ENCODE data around the gene ITGAD. TPM values are rescaled to one million over a fixed set of nuclear protein-coding genes. Genes with fewer than 3 reads are reported as not detected.

ITGAD gene
- polyA plus RNA-seq, 3 donors: 0.04 TPM; not detected in 2

DNA sequence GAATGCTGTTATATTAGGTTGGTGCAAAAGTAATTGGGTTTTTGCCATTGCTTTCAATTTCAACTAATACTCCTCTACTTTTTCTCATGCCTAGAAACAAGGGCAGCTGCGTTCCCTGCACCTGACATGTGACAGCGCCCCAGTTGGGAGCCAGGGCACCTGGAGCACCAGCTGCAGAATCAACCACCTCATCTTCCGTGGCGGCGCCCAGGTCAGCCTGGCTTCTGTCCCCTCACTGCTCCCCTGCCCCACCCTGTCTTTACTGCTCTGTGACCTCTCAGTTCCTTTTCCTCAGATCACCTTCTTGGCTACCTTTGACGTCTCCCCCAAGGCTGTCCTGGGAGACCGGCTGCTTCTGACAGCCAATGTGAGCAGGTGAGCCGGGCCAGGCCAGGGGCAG is 16.4 kb upstream of the ITGAD start:
- H3K4me1 Mint-ChIP-seq: no peaks in the 10 kb centered on the region

DNA sequence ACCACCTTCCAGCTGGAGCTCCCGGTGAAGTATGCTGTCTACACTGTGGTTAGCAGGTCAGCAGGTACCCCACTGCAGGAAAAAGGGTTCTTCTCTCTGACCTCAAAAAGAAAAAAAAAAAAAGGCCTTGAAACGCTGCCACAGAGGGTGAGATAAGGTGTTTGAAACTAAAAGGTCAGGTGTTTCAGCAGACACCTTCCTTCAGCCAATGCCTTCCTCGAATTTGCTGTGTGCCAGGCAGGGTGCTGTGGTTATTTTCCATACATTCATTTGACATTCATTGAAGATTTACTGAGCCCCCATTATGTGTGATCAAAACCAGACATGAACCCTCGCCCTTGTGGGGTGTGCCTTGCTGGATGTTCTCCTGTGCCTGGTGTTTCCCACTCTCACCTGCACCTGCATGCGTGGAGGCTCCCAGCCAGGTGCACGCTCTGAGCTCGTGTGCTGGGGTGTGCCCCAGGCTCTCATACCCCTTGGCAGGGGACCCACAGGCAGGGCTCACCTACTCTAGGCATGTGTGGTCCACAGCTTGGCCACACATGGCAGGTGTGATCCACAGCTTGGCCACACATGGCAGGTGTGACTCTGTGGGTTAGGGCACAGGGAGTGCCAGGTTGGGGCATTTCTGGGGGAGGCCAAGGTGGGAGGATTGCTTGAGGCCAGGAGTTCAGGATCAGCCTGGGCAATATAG is 15.8 kb upstream of the ITGAD start:
- DNase-seq: no peak
- TF ChIP-seq, protein P1, sequence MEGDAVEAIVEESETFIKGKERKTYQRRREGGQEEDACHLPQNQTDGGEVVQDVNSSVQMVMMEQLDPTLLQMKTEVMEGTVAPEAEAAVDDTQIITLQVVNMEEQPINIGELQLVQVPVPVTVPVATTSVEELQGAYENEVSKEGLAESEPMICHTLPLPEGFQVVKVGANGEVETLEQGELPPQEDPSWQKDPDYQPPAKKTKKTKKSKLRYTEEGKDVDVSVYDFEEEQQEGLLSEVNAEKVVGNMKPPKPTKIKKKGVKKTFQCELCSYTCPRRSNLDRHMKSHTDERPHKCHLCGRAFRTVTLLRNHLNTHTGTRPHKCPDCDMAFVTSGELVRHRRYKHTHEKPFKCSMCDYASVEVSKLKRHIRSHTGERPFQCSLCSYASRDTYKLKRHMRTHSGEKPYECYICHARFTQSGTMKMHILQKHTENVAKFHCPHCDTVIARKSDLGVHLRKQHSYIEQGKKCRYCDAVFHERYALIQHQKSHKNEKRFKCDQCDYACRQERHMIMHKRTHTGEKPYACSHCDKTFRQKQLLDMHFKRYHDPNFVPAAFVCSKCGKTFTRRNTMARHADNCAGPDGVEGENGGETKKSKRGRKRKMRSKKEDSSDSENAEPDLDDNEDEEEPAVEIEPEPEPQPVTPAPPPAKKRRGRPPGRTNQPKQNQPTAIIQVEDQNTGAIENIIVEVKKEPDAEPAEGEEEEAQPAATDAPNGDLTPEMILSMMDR (IDR thresholded peaks at IDR 0.05): no peak
- no peak overlapping the region for H2AFZ ChIP-seq (ENCODE audit: insufficient read depth, low read depth, low read length, poor library complexity, severe bottlenecking)
- Mint-ChIP-seq H3K27ac (peak overlapping the region in 1 of 7 donors; percentile 54), H3K4me3 (no peak overlapping the region), H3K4me1 (peaks cover 2% of the 10 kb centered on the region), H3K36me3 (peaks cover 95 to 99% of the 10 kb centered on the region in 2 donors), H3K9me3 (peaks cover 0 to 7% (median 3%) of the 10 kb centered on the region in 7 donors), H3K27me3 (ENCODE audit: low read depth in 3 of 3) (peaks cover 0 to 2% (median 0%) of the 10 kb centered on the region in 3 donors)
- H3K9ac ChIP-seq (ENCODE audit: insufficient read depth, low read length, poor library complexity, severe bottlenecking): no peak overlapping the region
- H3K36me3 ChIP-seq (replicated peaks in 1 of 2; ENCODE audit: control insufficient read depth in 1 of 2, insufficient read depth in 2 of 2, low read length in 2 of 2): peaks cover 88 to 99% of the 10 kb centered on the region in 2 donors
- peaks cover 0 to 4% of the 10 kb centered on the region in 2 donors for H3K9me3 ChIP-seq (replicated peaks in 1 of 2; ENCODE audit: control insufficient read depth in 1 of 2, insufficient read depth in 1 of 2, low read length in 2 of 2)
- no peaks in the 10 kb centered on the region for H3K27me3 ChIP-seq (ENCODE audit: control insufficient read depth in 2 of 2, insufficient read depth in 2 of 2, low read length in 2 of 2)
- H3K27ac ChIP-seq (ENCODE audit: low read depth in 1 of 2, low read length in 2 of 2): no peak overlapping the region
- WGBS (ENCODE audit: insufficient coverage): 100% methylated on average over 4 of the region's 7 CpGs
- no peak overlapping the region for H3K4me3 ChIP-seq (replicated peaks in 1 of 3; ENCODE audit: low read depth in 2 of 3, low read length in 3 of 3)
- intact Hi-C loops (cut with micrococcal nuclease): loop anchor here in 1 of 2 donors (5.0 to 10.0 kb wide), 2 partner anchors 53 to 175 kb away; partner anchors contain the start of gene PYCARD
- H3K4me1 ChIP-seq (ENCODE audit: control insufficient read depth in 1 of 2, insufficient read depth in 2 of 2, low read length in 2 of 2): peaks cover 0 to 2% of the 10 kb centered on the region in 2 donors
- no peaks in the 10 kb centered on the region for H3K79me2 ChIP-seq (ENCODE audit: insufficient read depth, low read length)
- H4K20me1 ChIP-seq (ENCODE audit: insufficient read depth, low read length): peaks cover 89% of the 10 kb centered on the region
- H3K4me2 ChIP-seq (replicated peaks; ENCODE audit: extremely low read depth, low read length, poor library complexity, severe bottlenecking): no peak overlapping the region

More for the DNA sequence above, 16.4 kb upstream of the ITGAD start:
- Histone ChIP-seq H3K79me2 (ENCODE audit: insufficient read depth, low read length) (no peaks in the 10 kb centered on the region), H3K4me2 (replicated peaks; ENCODE audit: extremely low read depth, low read length, poor library complexity, severe bottlenecking) (no peak overlapping the region), H3K4me3 (replicated peaks in 1 of 3; ENCODE audit: low read depth in 2 of 3, low read length in 3 of 3) (no peak overlapping the region), H3K36me3 (replicated peaks in 1 of 2; ENCODE audit: control insufficient read depth in 1 of 2, insufficient read depth in 2 of 2, low read length in 2 of 2) (peaks cover 90 to 100% of the 10 kb centered on the region in 2 donors), H3K4me1 (ENCODE audit: control insufficient read depth in 1 of 2, insufficient read depth in 2 of 2, low read length in 2 of 2) (no peaks in the 10 kb centered on the region), H3K27me3 (ENCODE audit: control insufficient read depth in 2 of 2, insufficient read depth in 2 of 2, low read length in 2 of 2) (no peaks in the 10 kb centered on the region), H3K27ac (ENCODE audit: low read depth in 1 of 2, low read length in 2 of 2) (no peak overlapping the region), H2AFZ (ENCODE audit: insufficient read depth, low read depth, low read length, poor library complexity, severe bottlenecking) (no peak overlapping the region), H3K9me3 (replicated peaks in 1 of 2; ENCODE audit: control insufficient read depth in 1 of 2, insufficient read depth in 1 of 2, low read length in 2 of 2) (peaks cover 0 to 4% of the 10 kb centered on the region in 2 donors), H3K9ac (ENCODE audit: insufficient read depth, low read length, poor library complexity, severe bottlenecking) (no peak overlapping the region), H4K20me1 (ENCODE audit: insufficient read depth, low read length) (peaks cover 89% of the 10 kb centered on the region)
- Mint-ChIP-seq H3K9me3 (peaks cover 0 to 7% (median 3%) of the 10 kb centered on the region in 7 donors), H3K4me3 (no peak overlapping the region), H3K27ac (peak overlapping the region in 1 of 7 donors; percentile 18), H3K36me3 (peaks cover 97 to 99% of the 10 kb centered on the region in 2 donors), H3K27me3 (ENCODE audit: low read depth in 3 of 3) (peaks cover 0 to 2% (median 0%) of the 10 kb centered on the region in 3 donors)
- no peak for DNase-seq
- WGBS (ENCODE audit: insufficient coverage): 94% methylated on average over 8 of the region's 8 CpGs
- TF ChIP-seq, protein P1 (IDR thresholded peaks at IDR 0.05): no peak
- intact Hi-C loops (cut with micrococcal nuclease): loop anchor here in 1 of 2 donors (5.0 to 10.0 kb wide), 2 partner anchors 52 to 174 kb away; partner anchors contain the start of gene PYCARD

Data from CD14-positive monocyte (primary cell).